ENCODE results near the gene SRL.
A peak's percentile ranks its signal among the peaks of the same experiment; 100 is the strongest.

SRL gene

GRCh38 chr16:4182581-4183236, 59.2 kb downstream of the SRL start:
- Histone ChIP-seq H2AK5ac (ENCODE audit: low read depth, low read length) (no peak overlapping the region), H3K79me1 (ENCODE audit: low read depth, low read length) (no peaks in the 10 kb centered on the region), H2BK5ac (ENCODE audit: low read length) (peak overlapping the region; percentile 4), H3K27ac (replicated peaks; ENCODE audit: low read length) (peak overlapping the region; percentile 81), H2BK120ac (ENCODE audit: low read depth, low read length) (no peak overlapping the region), H3K36me3 (replicated peaks in 1 of 2; ENCODE audit: control insufficient read depth in 2 of 2, insufficient read depth in 2 of 2, low read length in 2 of 2) (no peaks in the 10 kb centered on the region), H3K27me3 (ENCODE audit: control insufficient read depth in 3 of 3, insufficient read depth in 3 of 3, low read depth in 1 of 3, low read length in 3 of 3) (peaks cover 0 to 11% (median 2%) of the 10 kb centered on the region in 3 experiments), H3K4me3 (ENCODE audit: low read length in 2 of 2) (peak overlapping the region in 1 of 2 donors; percentile 64), H3K18ac (ENCODE audit: low read length) (no peak overlapping the region), H3K4me1 (ENCODE audit: control insufficient read depth in 2 of 2, insufficient read depth in 1 of 2, low read depth in 1 of 2, low read length in 2 of 2) (peaks cover 2 to 3% of the 10 kb centered on the region in 2 donors), H2AFZ (ENCODE audit: low read length) (peak overlapping the region; percentile 98), H3K9ac (ENCODE audit: low read depth, low read length, poor library complexity) (no peak overlapping the region), H4K91ac (ENCODE audit: low read depth, low read length, poor library complexity) (no peak overlapping the region), H3K23ac (ENCODE audit: low read depth, low read length, poor library complexity) (no peak overlapping the region), H3K14ac (ENCODE audit: low read length) (no peak overlapping the region), H2BK12ac (ENCODE audit: low read length) (no peak overlapping the region), H3K9me3 (replicated peaks in 1 of 2; ENCODE audit: control insufficient read depth in 2 of 2, insufficient read depth in 1 of 2, low read depth in 1 of 2, low read length in 2 of 2) (no peaks in the 10 kb centered on the region), H4K8ac (ENCODE audit: low read depth, low read length) (no peak overlapping the region), H3K4ac (ENCODE audit: low read length) (no peak overlapping the region), H3K4me2 (ENCODE audit: insufficient read depth, low read length, poor library complexity, severe bottlenecking) (peak overlapping the region; percentile 96), H2BK15ac (ENCODE audit: low read length) (no peak overlapping the region)
- DNase-seq (ENCODE audit: low spot score): no peak
- no CpG with 5 or more reads among the region's 23 CpGs for WGBS, 2 donors (ENCODE audit: extremely low coverage in 2 of 2, insufficient read length in 2 of 2, insufficient replicate concordance in 1 of 2)

- no peak overlapping the region for H3K23ac ChIP-seq (ENCODE audit: low read depth, low read length, poor library complexity)
- H2BK15ac ChIP-seq (ENCODE audit: low read length): no peak overlapping the region
- H4K91ac ChIP-seq (ENCODE audit: low read depth, low read length, poor library complexity): no peak overlapping the region
- H3K4me2 ChIP-seq (ENCODE audit: insufficient read depth, low read length, poor library complexity, severe bottlenecking): no peak overlapping the region
- H3K18ac ChIP-seq (ENCODE audit: low read length): no peak overlapping the region
- no peak overlapping the region for H3K14ac ChIP-seq (ENCODE audit: low read length)
- H3K4me1 ChIP-seq (ENCODE audit: control insufficient read depth in 2 of 2, insufficient read depth in 1 of 2, low read depth in 1 of 2, low read length in 2 of 2): peaks cover 2 to 3% of the 10 kb centered on the region in 2 donors
- H3K36me3 ChIP-seq (replicated peaks in 1 of 2; ENCODE audit: control insufficient read depth in 2 of 2, insufficient read depth in 2 of 2, low read length in 2 of 2): no peaks in the 10 kb centered on the region
- H3K79me1 ChIP-seq (ENCODE audit: low read depth, low read length): no peaks in the 10 kb centered on the region
- H3K9ac ChIP-seq (ENCODE audit: low read depth, low read length, poor library complexity): no peak overlapping the region
- no peak overlapping the region for H2BK120ac ChIP-seq (ENCODE audit: low read depth, low read length)
- H3K27me3 ChIP-seq (ENCODE audit: control insufficient read depth in 3 of 3, insufficient read depth in 3 of 3, low read depth in 1 of 3, low read length in 3 of 3): peaks cover 0 to 7% (median 2%) of the 10 kb centered on the region in 3 experiments
- no CpG with 5 or more reads among the region's 5 CpGs for WGBS, 2 donors (ENCODE audit: extremely low coverage in 2 of 2, insufficient read length in 2 of 2, insufficient replicate concordance in 1 of 2)
- H3K9me3 ChIP-seq (replicated peaks in 1 of 2; ENCODE audit: control insufficient read depth in 2 of 2, insufficient read depth in 1 of 2, low read depth in 1 of 2, low read length in 2 of 2): no peaks in the 10 kb centered on the region
- no peak overlapping the region for H2AFZ ChIP-seq (ENCODE audit: low read length)
- no peak overlapping the region for H2AK5ac ChIP-seq (ENCODE audit: low read depth, low read length)
- H2BK12ac ChIP-seq (ENCODE audit: low read length): no peak overlapping the region
- H4K8ac ChIP-seq (ENCODE audit: low read depth, low read length): no peak overlapping the region
- H3K4ac ChIP-seq (ENCODE audit: low read length): no peak overlapping the region
- H2BK5ac ChIP-seq (ENCODE audit: low read length): no peak overlapping the region
- DNase-seq (ENCODE audit: low spot score): no peak
- no peak overlapping the region for H3K27ac ChIP-seq (replicated peaks; ENCODE audit: low read length)
- no peak overlapping the region for H3K4me3 ChIP-seq (ENCODE audit: low read length in 2 of 2)
Measured at GRCh38 chr16:4180511-4180910, 61.4 kb downstream of the SRL start.

- no peak overlapping the region for H3K4me2 ChIP-seq (ENCODE audit: insufficient read depth, low read length, poor library complexity, severe bottlenecking)
- no peak overlapping the region for H3K4me3 ChIP-seq (ENCODE audit: low read length in 2 of 2)
- no peaks in the 10 kb centered on the region for H3K9me3 ChIP-seq (replicated peaks in 1 of 2; ENCODE audit: control insufficient read depth in 2 of 2, insufficient read depth in 1 of 2, low read depth in 1 of 2, low read length in 2 of 2)
- H2BK15ac ChIP-seq (ENCODE audit: low read length): no peak overlapping the region
- no peak overlapping the region for H2BK120ac ChIP-seq (ENCODE audit: low read depth, low read length)
- H3K27me3 ChIP-seq (ENCODE audit: control insufficient read depth in 3 of 3, insufficient read depth in 3 of 3, low read depth in 1 of 3, low read length in 3 of 3): peaks cover 0 to 4% (median 1%) of the 10 kb centered on the region in 3 experiments
- no peak overlapping the region for H3K14ac ChIP-seq (ENCODE audit: low read length)
- H3K23ac ChIP-seq (ENCODE audit: low read depth, low read length, poor library complexity): no peak overlapping the region
- peaks cover 2 to 3% of the 10 kb centered on the region in 2 donors for H3K4me1 ChIP-seq (ENCODE audit: control insufficient read depth in 2 of 2, insufficient read depth in 1 of 2, low read depth in 1 of 2, low read length in 2 of 2)
- no peak for DNase-seq (ENCODE audit: low spot score)
- no CpG with 5 or more reads among the region's 8 CpGs for WGBS, 2 donors (ENCODE audit: extremely low coverage in 2 of 2, insufficient read length in 2 of 2, insufficient replicate concordance in 1 of 2)
- H2AK5ac ChIP-seq (ENCODE audit: low read depth, low read length): no peak overlapping the region
- H4K91ac ChIP-seq (ENCODE audit: low read depth, low read length, poor library complexity): no peak overlapping the region
- H3K4ac ChIP-seq (ENCODE audit: low read length): no peak overlapping the region
- no peak overlapping the region for H2BK12ac ChIP-seq (ENCODE audit: low read length)
- H2AFZ ChIP-seq (ENCODE audit: low read length): no peak overlapping the region
- no peak overlapping the region for H3K9ac ChIP-seq (ENCODE audit: low read depth, low read length, poor library complexity)
- no peak overlapping the region for H2BK5ac ChIP-seq (ENCODE audit: low read length)
- no peak overlapping the region for H3K18ac ChIP-seq (ENCODE audit: low read length)
- H4K8ac ChIP-seq (ENCODE audit: low read depth, low read length): no peak overlapping the region
- H3K79me1 ChIP-seq (ENCODE audit: low read depth, low read length): no peaks in the 10 kb centered on the region
- H3K27ac ChIP-seq (replicated peaks; ENCODE audit: low read length): no peak overlapping the region
- H3K36me3 ChIP-seq (replicated peaks in 1 of 2; ENCODE audit: control insufficient read depth in 2 of 2, insufficient read depth in 2 of 2, low read length in 2 of 2): no peaks in the 10 kb centered on the region
Measured at GRCh38 chr16:4179763-4180260, 62.1 kb downstream of the SRL start.

- Histone ChIP-seq H3K4me3 (ENCODE audit: low read length in 2 of 2) (no peak overlapping the region), H2BK5ac (ENCODE audit: low read length) (no peak overlapping the region), H2BK120ac (ENCODE audit: low read depth, low read length) (no peak overlapping the region), H3K4ac (ENCODE audit: low read length) (no peak overlapping the region), H2AK5ac (ENCODE audit: low read depth, low read length) (no peak overlapping the region), H3K27me3 (ENCODE audit: control insufficient read depth in 3 of 3, insufficient read depth in 3 of 3, low read depth in 1 of 3, low read length in 3 of 3) (no peaks in the 10 kb centered on the region), H3K4me2 (ENCODE audit: insufficient read depth, low read length, poor library complexity, severe bottlenecking) (no peak overlapping the region), H3K36me3 (replicated peaks in 1 of 2; ENCODE audit: control insufficient read depth in 2 of 2, insufficient read depth in 2 of 2, low read length in 2 of 2) (no peaks in the 10 kb centered on the region), H3K9me3 (replicated peaks in 1 of 2; ENCODE audit: control insufficient read depth in 2 of 2, insufficient read depth in 1 of 2, low read depth in 1 of 2, low read length in 2 of 2) (no peaks in the 10 kb centered on the region), H4K91ac (ENCODE audit: low read depth, low read length, poor library complexity) (no peak overlapping the region), H3K18ac (ENCODE audit: low read length) (no peak overlapping the region), H2BK15ac (ENCODE audit: low read length) (no peak overlapping the region), H3K9ac (ENCODE audit: low read depth, low read length, poor library complexity) (peak overlapping the region; percentile 50), H3K79me1 (ENCODE audit: low read depth, low read length) (no peaks in the 10 kb centered on the region), H3K4me1 (ENCODE audit: control insufficient read depth in 2 of 2, insufficient read depth in 1 of 2, low read depth in 1 of 2, low read length in 2 of 2) (peaks cover 0 to under 1% of the 10 kb centered on the region in 2 donors), H3K14ac (ENCODE audit: low read length) (no peak overlapping the region), H4K8ac (ENCODE audit: low read depth, low read length) (no peak overlapping the region), H3K27ac (replicated peaks; ENCODE audit: low read length) (no peak overlapping the region), H2BK12ac (ENCODE audit: low read length) (no peak overlapping the region), H3K23ac (ENCODE audit: low read depth, low read length, poor library complexity) (no peak overlapping the region), H2AFZ (ENCODE audit: low read length) (no peak overlapping the region)
- WGBS, 2 donors (ENCODE audit: extremely low coverage in 2 of 2, insufficient read length in 2 of 2, insufficient replicate concordance in 1 of 2): no CpG with 5 or more reads among the region's 5 CpGs
- no peak for DNase-seq (ENCODE audit: low spot score)
Measured at GRCh38 chr16:4179020-4179419, 62.9 kb downstream of the SRL start.

Data from neuronal stem cell (in vitro differentiated cells).